ENCODE data around the gene SGCD.

GRCh38 chr5:156498226-156498980, 171.4 kb downstream of the SGCD start:
- no peak for TF ChIP-seq CTCF (IDR thresholded peaks at IDR 0.05)
- TF ChIP-seq POLR2A (IDR thresholded peaks at IDR 0.05) = no peak
